ENCODE results near the gene MAP7D1.

The MAP7D1 gene

GRCh38 chr1:36128905-36129206 is 27.1 kb upstream of the MAP7D1 start:
- Histone ChIP-seq H3K4me1 (ENCODE audit: control insufficient read depth, insufficient read depth, low read length) (peaks cover 11% of the 10 kb centered on the region; the same call in 1 of the 2 replicates), H3K36me3 (ENCODE audit: control insufficient read depth, insufficient read depth, low read length) (no peaks in the 10 kb centered on the region), H3K27ac (ENCODE audit: low read depth, low read length) (no peak overlapping the region), H3K4me3 (ENCODE audit: low read depth, low read length) (no peak overlapping the region), H3K27me3 (ENCODE audit: control insufficient read depth, insufficient read depth, low read length) (peaks cover 25% of the 10 kb centered on the region), H3K9ac (ENCODE audit: low read length) (no peak overlapping the region), H3K9me3 (ENCODE audit: control insufficient read depth, insufficient read depth, low read depth, low read length) (no peaks in the 10 kb centered on the region)

- H3K4me1 ChIP-seq (ENCODE audit: control insufficient read depth, insufficient read depth, low read length) = peaks cover 10% of the 10 kb centered on the region; the same call in 1 of the 2 replicates
- no peaks in the 10 kb centered on the region for H3K27me3 ChIP-seq (ENCODE audit: control insufficient read depth, insufficient read depth, low read length)
- no peak overlapping the region for H3K4me3 ChIP-seq (ENCODE audit: low read depth, low read length)
- H3K9me3 ChIP-seq (ENCODE audit: control insufficient read depth, insufficient read depth, low read depth, low read length) = no peaks in the 10 kb centered on the region
- no peak overlapping the region for H3K27ac ChIP-seq (ENCODE audit: low read depth, low read length)
- H3K36me3 ChIP-seq (ENCODE audit: control insufficient read depth, insufficient read depth, low read length) = peaks cover 4% of the 10 kb centered on the region; the same call in 1 of the 2 replicates
- H3K9ac ChIP-seq (ENCODE audit: low read length) = no peak overlapping the region
These were observed 23.9 kb upstream of the MAP7D1 start for GRCh38 chr1:36132029-36132428.

- Histone ChIP-seq H3K9ac (ENCODE audit: low read length) (no peak overlapping the region), H3K9me3 (ENCODE audit: control insufficient read depth, insufficient read depth, low read depth, low read length) (no peaks in the 10 kb centered on the region), H3K27ac (ENCODE audit: low read depth, low read length) (no peak overlapping the region), H3K36me3 (ENCODE audit: control insufficient read depth, insufficient read depth, low read length) (peaks cover 18% of the 10 kb centered on the region), H3K4me1 (ENCODE audit: control insufficient read depth, insufficient read depth, low read length) (peaks cover 10% of the 10 kb centered on the region; the same call in 1 of the 2 replicates), H3K27me3 (ENCODE audit: control insufficient read depth, insufficient read depth, low read length) (no peaks in the 10 kb centered on the region), H3K4me3 (ENCODE audit: low read depth, low read length) (no peak overlapping the region)
These were observed 22.5 kb upstream of the MAP7D1 start for GRCh38 chr1:36133484-36133883.

GRCh38 chr1:36134031-36134430 is 21.9 kb upstream of the MAP7D1 start:
- H3K9me3 ChIP-seq (ENCODE audit: control insufficient read depth, insufficient read depth, low read depth, low read length) = no peaks in the 10 kb centered on the region
- no peak overlapping the region for H3K27ac ChIP-seq (ENCODE audit: low read depth, low read length)
- H3K9ac ChIP-seq (ENCODE audit: low read length) = no peak overlapping the region
- no peak overlapping the region for H3K4me3 ChIP-seq (ENCODE audit: low read depth, low read length)
- H3K27me3 ChIP-seq (ENCODE audit: control insufficient read depth, insufficient read depth, low read length) = no peaks in the 10 kb centered on the region
- peaks cover 10% of the 10 kb centered on the region; the same call in 1 of the 2 replicates for H3K4me1 ChIP-seq (ENCODE audit: control insufficient read depth, insufficient read depth, low read length)
- peaks cover 18% of the 10 kb centered on the region for H3K36me3 ChIP-seq (ENCODE audit: control insufficient read depth, insufficient read depth, low read length)

- Histone ChIP-seq H3K4me1 (ENCODE audit: control insufficient read depth, insufficient read depth, low read length) (peaks cover 10% of the 10 kb centered on the region; the same call in 1 of the 2 replicates), H3K4me3 (ENCODE audit: low read depth, low read length) (no peak overlapping the region), H3K27me3 (ENCODE audit: control insufficient read depth, insufficient read depth, low read length) (no peaks in the 10 kb centered on the region), H3K36me3 (ENCODE audit: control insufficient read depth, insufficient read depth, low read length) (peaks cover 21% of the 10 kb centered on the region), H3K9me3 (ENCODE audit: control insufficient read depth, insufficient read depth, low read depth, low read length) (no peaks in the 10 kb centered on the region), H3K27ac (ENCODE audit: low read depth, low read length) (no peak overlapping the region), H3K9ac (ENCODE audit: low read length) (no peak overlapping the region)
These were observed 21.2 kb upstream of the MAP7D1 start for GRCh38 chr1:36134505-36135329.

- Histone ChIP-seq H3K9ac (ENCODE audit: low read length) (no peak overlapping the region), H3K4me3 (ENCODE audit: low read depth, low read length) (no peak overlapping the region), H3K4me1 (ENCODE audit: control insufficient read depth, insufficient read depth, low read length) (peaks cover 10% of the 10 kb centered on the region; the same call in 1 of the 2 replicates), H3K36me3 (ENCODE audit: control insufficient read depth, insufficient read depth, low read length) (peaks cover 26% of the 10 kb centered on the region), H3K27me3 (ENCODE audit: control insufficient read depth, insufficient read depth, low read length) (no peaks in the 10 kb centered on the region), H3K9me3 (ENCODE audit: control insufficient read depth, insufficient read depth, low read depth, low read length) (no peaks in the 10 kb centered on the region), H3K27ac (ENCODE audit: low read depth, low read length) (no peak overlapping the region)
These were observed 20.7 kb upstream of the MAP7D1 start for GRCh38 chr1:36135330-36135667.

- no peaks in the 10 kb centered on the region for H3K27me3 ChIP-seq (ENCODE audit: control insufficient read depth, insufficient read depth, low read length)
- peaks cover 26% of the 10 kb centered on the region for H3K36me3 ChIP-seq (ENCODE audit: control insufficient read depth, insufficient read depth, low read length)
- H3K9ac ChIP-seq (ENCODE audit: low read length) = no peak overlapping the region
- H3K9me3 ChIP-seq (ENCODE audit: control insufficient read depth, insufficient read depth, low read depth, low read length) = no peaks in the 10 kb centered on the region
- H3K4me3 ChIP-seq (ENCODE audit: low read depth, low read length) = no peak overlapping the region
- H3K27ac ChIP-seq (ENCODE audit: low read depth, low read length) = no peak overlapping the region
- peaks cover 10% of the 10 kb centered on the region; the same call in 1 of the 2 replicates for H3K4me1 ChIP-seq (ENCODE audit: control insufficient read depth, insufficient read depth, low read length)
These were observed 20.2 kb upstream of the MAP7D1 start for GRCh38 chr1:36135796-36136195.

- Histone ChIP-seq H3K36me3 (ENCODE audit: control insufficient read depth, insufficient read depth, low read length) (peaks cover 26% of the 10 kb centered on the region), H3K27me3 (ENCODE audit: control insufficient read depth, insufficient read depth, low read length) (no peaks in the 10 kb centered on the region), H3K4me1 (ENCODE audit: control insufficient read depth, insufficient read depth, low read length) (peaks cover 10% of the 10 kb centered on the region; the same call in 1 of the 2 replicates), H3K4me3 (ENCODE audit: low read depth, low read length) (no peak overlapping the region), H3K9ac (ENCODE audit: low read length) (no peak overlapping the region), H3K27ac (ENCODE audit: low read depth, low read length) (no peak overlapping the region), H3K9me3 (ENCODE audit: control insufficient read depth, insufficient read depth, low read depth, low read length) (no peaks in the 10 kb centered on the region)
These were observed 19.4 kb upstream of the MAP7D1 start for GRCh38 chr1:36136535-36136934.

GRCh38 chr1:36137226-36137625 is 18.7 kb upstream of the MAP7D1 start:
- no peak overlapping the region for H3K4me3 ChIP-seq (ENCODE audit: low read depth, low read length)
- peaks cover 26% of the 10 kb centered on the region for H3K36me3 ChIP-seq (ENCODE audit: control insufficient read depth, insufficient read depth, low read length)
- peaks cover 10% of the 10 kb centered on the region; the same call in 1 of the 2 replicates for H3K4me1 ChIP-seq (ENCODE audit: control insufficient read depth, insufficient read depth, low read length)
- no peak overlapping the region for H3K27ac ChIP-seq (ENCODE audit: low read depth, low read length)
- no peaks in the 10 kb centered on the region for H3K27me3 ChIP-seq (ENCODE audit: control insufficient read depth, insufficient read depth, low read length)
- no peak overlapping the region for H3K9ac ChIP-seq (ENCODE audit: low read length)
- H3K9me3 ChIP-seq (ENCODE audit: control insufficient read depth, insufficient read depth, low read depth, low read length) = no peaks in the 10 kb centered on the region

- peaks cover 10% of the 10 kb centered on the region; the same call in 1 of the 2 replicates for H3K4me1 ChIP-seq (ENCODE audit: control insufficient read depth, insufficient read depth, low read length)
These were observed 18.2 kb upstream of the MAP7D1 start for GRCh38 chr1:36137776-36138175.

GRCh38 chr1:36139521-36139920 is 16.4 kb upstream of the MAP7D1 start:
- peaks cover 26% of the 10 kb centered on the region for H3K36me3 ChIP-seq (ENCODE audit: control insufficient read depth, insufficient read depth, low read length)
- H3K27me3 ChIP-seq (ENCODE audit: control insufficient read depth, insufficient read depth, low read length) = no peaks in the 10 kb centered on the region
- peaks cover 2% of the 10 kb centered on the region; the same call in 1 of the 2 replicates for H3K4me1 ChIP-seq (ENCODE audit: control insufficient read depth, insufficient read depth, low read length)

More at GRCh38 chr1:36137776-36138175, 18.2 kb upstream of the MAP7D1 start:
- Histone ChIP-seq H3K4me3 (ENCODE audit: low read depth, low read length) (no peak overlapping the region), H3K27ac (ENCODE audit: low read depth, low read length) (no peak overlapping the region), H3K9me3 (ENCODE audit: control insufficient read depth, insufficient read depth, low read depth, low read length) (no peaks in the 10 kb centered on the region), H3K27me3 (ENCODE audit: control insufficient read depth, insufficient read depth, low read length) (no peaks in the 10 kb centered on the region), H3K9ac (ENCODE audit: low read length) (no peak overlapping the region), H3K36me3 (ENCODE audit: control insufficient read depth, insufficient read depth, low read length) (peaks cover 26% of the 10 kb centered on the region)

More at GRCh38 chr1:36139521-36139920, 16.4 kb upstream of the MAP7D1 start:
- H3K27ac ChIP-seq (ENCODE audit: low read depth, low read length) = no peak overlapping the region
- H3K9ac ChIP-seq (ENCODE audit: low read length) = no peak overlapping the region
- no peak overlapping the region for H3K4me3 ChIP-seq (ENCODE audit: low read depth, low read length)
- no peaks in the 10 kb centered on the region for H3K9me3 ChIP-seq (ENCODE audit: control insufficient read depth, insufficient read depth, low read depth, low read length)
